Glutamatergic neuron (in vitro differentiated cells): ENCODE results near the gene P2RX3. TPM values are rescaled to one million over a fixed set of nuclear protein-coding genes. Genes with fewer than 3 reads are reported as not detected.

Experiments used
- DNase-seq: peaks from one replicate; pipeline ENCODE4 v3.0.0; 2022
- H3K27ac Mint-ChIP-seq: one replicate; pipeline ENCODE4 v1.8.0; 2020; ENCODE audit warnings: mild to moderate bottlenecking, mixed read lengths, inconsistent platforms; ENCODE audit not compliant: unreplicated experiment
- H3K27me3 Mint-ChIP-seq: one replicate; pipeline ENCODE4 v1.8.0; 2020; ENCODE audit warnings: mild to moderate bottlenecking, moderate library complexity, mixed read lengths, inconsistent platforms; ENCODE audit not compliant: unreplicated experiment
- H3K36me3 Mint-ChIP-seq: one replicate; pipeline ENCODE4 v1.8.0; 2020; ENCODE audit warnings: mild to moderate bottlenecking, mixed read lengths, inconsistent platforms; ENCODE audit not compliant: unreplicated experiment
- H3K4me1 Mint-ChIP-seq: one replicate; pipeline ENCODE4 v1.8.0; 2020; ENCODE audit warnings: mild to moderate bottlenecking, low read depth, mixed read lengths, inconsistent platforms; ENCODE audit not compliant: unreplicated experiment
- H3K4me3 Mint-ChIP-seq: one replicate; pipeline ENCODE4 v1.8.0; 2020; ENCODE audit warnings: mild to moderate bottlenecking, mixed read lengths, inconsistent platforms; ENCODE audit not compliant: unreplicated experiment
- H3K9me3 Mint-ChIP-seq: one replicate; pipeline ENCODE4 v1.8.0; 2020; ENCODE audit warnings: mild to moderate bottlenecking, moderate library complexity, mixed read lengths, inconsistent platforms; ENCODE audit not compliant: unreplicated experiment
- CTCF ChIP-seq: fragments of 200-600 bp; sonication (generic); IDR thresholded peaks from one replicate; pipeline ENCODE4 v1.5.0; 2021; ENCODE audit not compliant: partially characterized antibody, unreplicated experiment
- total RNA-seq: library from RNA; stranded (reverse); fragmentation: NEBNext Ultra II Directional; extraction: Animal tissue kit (Norgen Biotek cat#: 25700); gene quantifications from one replicate; pipeline ENCODE4 v1.2.1, GENCODE V29; 2021; ENCODE audit not compliant: unreplicated experiment

The P2RX3 gene
- total RNA-seq, 1 donor from 2014 or later: 496 TPM

GRCh38 chr11:57391111-57391510 lies 53.0 kb downstream of the P2RX3 start:
- no peaks in the 10 kb centered on the region for H3K9me3 Mint-ChIP-seq
- H3K36me3 Mint-ChIP-seq: no peaks in the 10 kb centered on the region
- H3K4me1 Mint-ChIP-seq: no peaks in the 10 kb centered on the region
- DNase-seq: no peak
- no peak overlapping the region for H3K4me3 Mint-ChIP-seq
- no peak for TF ChIP-seq CTCF
- no peak overlapping the region for H3K27ac Mint-ChIP-seq
- no peaks in the 10 kb centered on the region for H3K27me3 Mint-ChIP-seq

- no peak overlapping the region for H3K4me3 Mint-ChIP-seq
- no peaks in the 10 kb centered on the region for H3K36me3 Mint-ChIP-seq
- H3K9me3 Mint-ChIP-seq: no peaks in the 10 kb centered on the region
- no peak for TF ChIP-seq CTCF
- DNase-seq: no peak
- H3K27me3 Mint-ChIP-seq: no peaks in the 10 kb centered on the region
- no peaks in the 10 kb centered on the region for H3K4me1 Mint-ChIP-seq
- H3K27ac Mint-ChIP-seq: no peak overlapping the region
Measured at GRCh38 chr11:57391539-57391938, 53.4 kb downstream of the P2RX3 start.

GRCh38 chr11:57392066-57392762 lies 54.1 kb downstream of the P2RX3 start:
- no peak for TF ChIP-seq CTCF
- H3K36me3 Mint-ChIP-seq: no peaks in the 10 kb centered on the region
- H3K27me3 Mint-ChIP-seq: no peaks in the 10 kb centered on the region
- no peaks in the 10 kb centered on the region for H3K4me1 Mint-ChIP-seq
- no peak overlapping the region for H3K4me3 Mint-ChIP-seq
- DNase-seq: no peak
- no peak overlapping the region for H3K27ac Mint-ChIP-seq
- no peaks in the 10 kb centered on the region for H3K9me3 Mint-ChIP-seq

GRCh38 chr11:57392763-57393105 lies 54.6 kb downstream of the P2RX3 start:
- no peak for DNase-seq
- Mint-ChIP-seq H3K4me1 (no peaks in the 10 kb centered on the region), H3K27ac (no peak overlapping the region), H3K9me3 (no peaks in the 10 kb centered on the region), H3K27me3 (no peaks in the 10 kb centered on the region), H3K4me3 (no peak overlapping the region), H3K36me3 (no peaks in the 10 kb centered on the region)
- TF ChIP-seq CTCF: no peak

GRCh38 chr11:57394203-57394965 lies 56.2 kb downstream of the P2RX3 start:
- no peak overlapping the region for H3K4me3 Mint-ChIP-seq
- no peaks in the 10 kb centered on the region for H3K9me3 Mint-ChIP-seq
- no peak for TF ChIP-seq CTCF
- H3K4me1 Mint-ChIP-seq: no peaks in the 10 kb centered on the region
- H3K27ac Mint-ChIP-seq: no peak overlapping the region
- no peak for DNase-seq
- H3K36me3 Mint-ChIP-seq: no peaks in the 10 kb centered on the region
- H3K27me3 Mint-ChIP-seq: no peaks in the 10 kb centered on the region
